Fibroblast of lung (primary cell): ENCODE data around the gene RAPGEF5. TPM values are rescaled to one million over a fixed set of nuclear protein-coding genes. Genes with fewer than 3 reads are reported as not detected.

Experiments
- DNase-seq, 2 donors: peaks; one replicate each; pipeline versions ENCODE4 v3.0.0 to v3.0.0-alpha.2; 2010; ENCODE audit warnings: low read depth in 2 of 2
- H2AFZ ChIP-seq: 2 replicates; pipeline ENCODE4 v1.5.1; 2012; ENCODE audit warnings: low read length, control low read depth, inconsistent platforms
- H3K27ac ChIP-seq: 2 replicates; pipeline ENCODE4 v1.5.1; 2011; ENCODE audit warnings: low read length, control low read depth; ENCODE audit not compliant: insufficient read depth
- H3K27me3 ChIP-seq: 2 replicates; pipeline ENCODE4 v1.5.1; 2011; ENCODE audit warnings: mild to moderate bottlenecking, low read length; ENCODE audit not compliant: control insufficient read depth, insufficient read depth
- H3K36me3 ChIP-seq: 2 replicates; pipeline ENCODE4 v1.5.1; 2011; ENCODE audit warnings: low read length; ENCODE audit not compliant: control insufficient read depth, insufficient read depth
- H3K4me1 ChIP-seq: 2 replicates; pipeline ENCODE4 v1.5.1; 2011; ENCODE audit warnings: low read length; ENCODE audit not compliant: control insufficient read depth, insufficient read depth; ENCODE audit errors: extremely low read depth
- H3K4me2 ChIP-seq: 2 replicates; pipeline ENCODE4 v1.5.1; 2011; ENCODE audit warnings: low read length, control low read depth; ENCODE audit not compliant: insufficient read depth; ENCODE audit errors: extremely low read depth
- H3K4me3 ChIP-seq, 4 experiments: fragments of 200-600 bp in 1 of 4; sonication (generic) in 1 of 4; replicated peaks in 1 of 4; 2 replicates each; pipeline ENCODE4 v1.5.1; 2011 to 2016; ENCODE audit warnings: low read length in 4 of 4, low read depth in 3 of 4, mild to moderate bottlenecking in 3 of 4, control low read depth in 2 of 4, inconsistent platforms in 1 of 4, mixed read lengths in 1 of 4; ENCODE audit not compliant: insufficient read depth in 1 of 4; ENCODE audit errors: control extremely low read depth in 1 of 4
- H3K79me2 ChIP-seq: 2 replicates; pipeline ENCODE4 v1.5.1; 2012; ENCODE audit warnings: mild to moderate bottlenecking, low read length, inconsistent platforms; ENCODE audit not compliant: control insufficient read depth, insufficient read depth
- H3K9ac ChIP-seq: 2 replicates; pipeline ENCODE4 v1.5.1; 2011; ENCODE audit warnings: mild to moderate bottlenecking, low read length, control low read depth; ENCODE audit not compliant: insufficient read depth
- H3K9me3 ChIP-seq: 2 replicates; pipeline ENCODE4 v1.5.1; 2012; ENCODE audit warnings: low read depth, low read length; ENCODE audit not compliant: control insufficient read depth, insufficient read depth
- H4K20me1 ChIP-seq: 2 replicates; pipeline ENCODE4 v1.5.1; 2011; ENCODE audit warnings: low read length; ENCODE audit not compliant: control insufficient read depth, insufficient read depth; ENCODE audit errors: extremely low read depth
- EZH2 ChIP-seq: IDR thresholded peaks from 2 replicates; pipeline ENCODE4 v1.5.1; 2012; ENCODE audit warnings: low read length, control low read depth, mild to moderate bottlenecking; ENCODE audit errors: missing control alignments
- polyA plus RNA-seq, 2 donors: library from polyadenylated mRNA; depleted of rRNA in 1 of 2; stranded (reverse) in 1 of 2; unstranded in 1 of 2; fragments of >200 nt; gene quantifications; 2 replicates each; pipeline ENCODE4 v1.2.1, GENCODE V29; 2011 to 2012; ENCODE audit warnings: missing spikeins in 1 of 2
- total RNA-seq: library from RNA; depleted of rRNA; stranded (reverse); fragments of >200 nt; gene quantifications from 2 replicates; pipeline ENCODE4 v1.2.1, GENCODE V29; 2014
- TF ChIP-seq, protein P1 (sequence below), 2 donors: IDR thresholded peaks in 1 of 2; conservative IDR thresholded peaks in 1 of 2; 1 replicate in 1 of 2; 2 replicates in 1 of 2; pipeline ENCODE4 v1.5.1; 2011 to 2012; ENCODE audit warnings: low read length in 2 of 2, control low read depth in 1 of 2, inconsistent platforms in 1 of 2, low read depth in 1 of 2, mild to moderate bottlenecking in 1 of 2

Gene RAPGEF5
- total and polyA plus RNA-seq, 2 donors (not counting 1 experiment from before 2014, with no cell fraction given): 1.4 to 1.5 TPM

DNA sequence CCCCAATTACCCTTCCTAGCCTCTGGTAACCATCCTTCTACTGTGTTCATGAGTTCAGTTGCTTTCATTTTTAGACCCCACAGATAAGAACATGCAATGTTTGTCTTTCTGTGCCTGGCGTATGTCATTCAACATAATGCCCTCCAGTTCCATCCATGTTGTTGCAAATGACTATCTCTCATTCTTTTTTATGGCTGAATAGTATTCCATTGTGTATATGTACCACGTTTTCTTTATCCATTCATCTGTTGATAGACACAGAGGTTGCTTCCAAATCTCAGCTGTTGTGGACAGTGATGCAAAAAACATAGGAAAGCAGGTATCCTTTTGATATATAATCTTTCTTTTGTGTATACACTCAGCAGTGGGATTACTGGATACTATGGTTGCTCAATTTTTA is 51.2 kb downstream of the RAPGEF5 start:
- no peaks in the 10 kb centered on the region for H3K27me3 ChIP-seq
- no peak overlapping the region for H3K4me2 ChIP-seq
- TF ChIP-seq EZH2: no peak
- TF ChIP-seq, protein P1, sequence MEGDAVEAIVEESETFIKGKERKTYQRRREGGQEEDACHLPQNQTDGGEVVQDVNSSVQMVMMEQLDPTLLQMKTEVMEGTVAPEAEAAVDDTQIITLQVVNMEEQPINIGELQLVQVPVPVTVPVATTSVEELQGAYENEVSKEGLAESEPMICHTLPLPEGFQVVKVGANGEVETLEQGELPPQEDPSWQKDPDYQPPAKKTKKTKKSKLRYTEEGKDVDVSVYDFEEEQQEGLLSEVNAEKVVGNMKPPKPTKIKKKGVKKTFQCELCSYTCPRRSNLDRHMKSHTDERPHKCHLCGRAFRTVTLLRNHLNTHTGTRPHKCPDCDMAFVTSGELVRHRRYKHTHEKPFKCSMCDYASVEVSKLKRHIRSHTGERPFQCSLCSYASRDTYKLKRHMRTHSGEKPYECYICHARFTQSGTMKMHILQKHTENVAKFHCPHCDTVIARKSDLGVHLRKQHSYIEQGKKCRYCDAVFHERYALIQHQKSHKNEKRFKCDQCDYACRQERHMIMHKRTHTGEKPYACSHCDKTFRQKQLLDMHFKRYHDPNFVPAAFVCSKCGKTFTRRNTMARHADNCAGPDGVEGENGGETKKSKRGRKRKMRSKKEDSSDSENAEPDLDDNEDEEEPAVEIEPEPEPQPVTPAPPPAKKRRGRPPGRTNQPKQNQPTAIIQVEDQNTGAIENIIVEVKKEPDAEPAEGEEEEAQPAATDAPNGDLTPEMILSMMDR (conservative IDR thresholded peaks at IDR 0.05 in 1 of 2, IDR thresholded peaks at IDR 0.05 in 1 of 2; ENCODE audit: low read depth in 1 of 2, low read length in 2 of 2): no peak
- DNase-seq: no peak
- H4K20me1 ChIP-seq: no peaks in the 10 kb centered on the region
- H3K9ac ChIP-seq: no peak overlapping the region
- H3K36me3 ChIP-seq: no peaks in the 10 kb centered on the region
- H3K79me2 ChIP-seq: no peaks in the 10 kb centered on the region
- H3K9me3 ChIP-seq: no peaks in the 10 kb centered on the region
- no peak overlapping the region for H3K4me3 ChIP-seq
- no peaks in the 10 kb centered on the region for H3K4me1 ChIP-seq
- H3K27ac ChIP-seq: no peak overlapping the region
- no peak overlapping the region for H2AFZ ChIP-seq

DNA sequence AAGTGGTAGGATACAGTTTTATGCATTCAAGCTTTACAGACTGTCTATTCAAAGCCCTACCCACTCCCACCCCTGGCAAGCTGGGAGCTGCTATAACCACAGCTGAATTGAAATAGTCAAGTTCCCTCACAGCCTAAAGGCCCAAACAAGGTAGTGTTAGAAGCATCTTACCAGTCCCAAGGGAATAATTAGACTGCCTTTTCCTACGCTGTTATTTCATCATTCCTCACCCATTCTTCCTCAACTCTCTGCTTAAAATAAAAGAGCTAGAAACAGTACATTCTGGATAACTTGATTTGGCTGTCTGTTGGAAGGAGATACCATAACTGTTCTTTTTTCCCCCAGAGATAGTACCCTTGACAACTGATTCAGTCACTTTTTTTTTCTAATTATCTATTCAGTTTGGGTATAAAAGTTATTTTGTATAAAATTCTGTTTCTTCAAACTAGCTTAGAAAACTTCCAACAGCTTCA is 54.0 kb downstream of the RAPGEF5 start:
- H3K4me1 ChIP-seq: no peaks in the 10 kb centered on the region
- no peaks in the 10 kb centered on the region for H4K20me1 ChIP-seq
- H3K27me3 ChIP-seq: no peaks in the 10 kb centered on the region
- H3K9ac ChIP-seq: no peak overlapping the region
- H3K79me2 ChIP-seq: no peaks in the 10 kb centered on the region
- H3K36me3 ChIP-seq: no peaks in the 10 kb centered on the region
- H3K9me3 ChIP-seq: no peaks in the 10 kb centered on the region
- no peak overlapping the region for H3K4me2 ChIP-seq
- peak in 1 of 2 donors; percentile 4 for DNase-seq
- H2AFZ ChIP-seq: no peak overlapping the region
- H3K4me3 ChIP-seq: no peak overlapping the region
- TF ChIP-seq, protein P1 (conservative IDR thresholded peaks at IDR 0.05 in 1 of 2, IDR thresholded peaks at IDR 0.05 in 1 of 2; ENCODE audit: low read depth in 1 of 2, low read length in 2 of 2): no peak
- no peak for TF ChIP-seq EZH2
- no peak overlapping the region for H3K27ac ChIP-seq

DNA sequence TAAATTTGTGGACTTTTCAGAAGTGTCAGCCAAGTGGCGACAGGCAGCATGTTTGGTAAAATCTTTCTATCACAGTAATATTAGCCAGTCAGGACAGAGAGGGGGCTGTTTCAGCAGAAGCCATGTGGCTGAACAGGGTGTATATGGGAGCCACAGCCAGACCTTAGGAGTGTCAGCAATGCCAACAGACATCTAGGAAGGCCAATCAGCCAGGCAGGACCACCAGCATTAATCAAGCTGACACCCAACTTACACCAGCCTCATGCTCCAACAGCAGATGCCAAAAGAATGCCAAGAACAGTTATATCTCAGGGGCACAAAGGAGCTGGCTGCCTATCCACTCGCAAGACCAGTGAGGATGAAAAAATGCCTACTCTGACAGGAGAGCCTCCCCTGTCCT is 54.8 kb downstream of the RAPGEF5 start:
- H3K4me1 ChIP-seq: no peaks in the 10 kb centered on the region
- no peak overlapping the region for H3K9ac ChIP-seq
- no peak overlapping the region for H3K27ac ChIP-seq
- H3K4me3 ChIP-seq: no peak overlapping the region
- H3K4me2 ChIP-seq: no peak overlapping the region
- no peaks in the 10 kb centered on the region for H4K20me1 ChIP-seq
- TF ChIP-seq EZH2: no peak
- TF ChIP-seq, protein P1 (conservative IDR thresholded peaks at IDR 0.05 in 1 of 2, IDR thresholded peaks at IDR 0.05 in 1 of 2; ENCODE audit: low read depth in 1 of 2, low read length in 2 of 2): no peak
- no peak for DNase-seq
- no peak overlapping the region for H2AFZ ChIP-seq
- no peaks in the 10 kb centered on the region for H3K9me3 ChIP-seq
- H3K79me2 ChIP-seq: no peaks in the 10 kb centered on the region
- H3K27me3 ChIP-seq: no peaks in the 10 kb centered on the region
- no peaks in the 10 kb centered on the region for H3K36me3 ChIP-seq
